Testis (tissue), 2 donors: Measurements from ENCODE around the gene PSMB2.

Experiments used
- POLR2A ChIP-seq: fragments of 450-650 bp; IDR thresholded peaks from one replicate; pipeline ENCODE4 v1.6.1; 2017; ENCODE audit warnings: antibody characterized with exemption, mild to moderate bottlenecking, moderate library complexity
- TF ChIP-seq, protein P1 (sequence below), 3 experiments: fragments of 450-650 bp in 2 of 3; fragments of 200-600 bp in 1 of 3; sonication (generic) in 1 of 3; IDR thresholded peaks; one replicate each; pipeline ENCODE4 v1.5.1; 2016 to 2019; ENCODE audit warnings: antibody characterized with exemption in 3 of 3, mild to moderate bottlenecking in 2 of 3, moderate library complexity in 1 of 3

DNA sequence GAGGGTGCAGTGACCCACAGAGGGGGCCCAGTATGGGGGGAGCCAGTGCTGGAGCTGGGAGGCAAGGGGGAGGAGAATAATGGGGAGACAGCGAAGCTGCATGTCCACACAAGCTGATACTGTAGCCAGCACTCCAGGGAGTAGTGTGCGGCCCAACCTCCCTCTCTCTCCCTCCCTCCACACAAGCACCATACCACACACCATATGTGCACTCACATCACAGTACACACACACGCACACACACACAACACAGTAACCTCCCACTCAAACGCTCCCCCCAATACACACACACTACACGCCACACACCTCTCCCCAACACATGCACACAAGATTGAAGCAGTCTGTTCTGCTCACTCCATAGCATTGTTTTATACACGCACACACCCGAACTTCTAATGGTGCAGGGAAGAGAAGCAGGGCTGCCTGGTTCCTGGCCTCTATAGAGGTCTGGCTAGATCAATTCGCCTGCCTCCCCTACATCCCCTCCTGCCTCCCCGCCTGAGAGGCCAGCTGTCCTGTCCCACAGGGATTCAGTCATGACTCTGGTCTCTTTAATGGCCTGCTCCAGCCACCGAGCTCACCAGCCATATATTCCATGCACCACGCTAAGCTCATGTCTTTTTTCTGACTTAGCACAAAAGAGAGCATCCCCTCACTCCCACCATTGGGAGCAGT, 79.9 kb downstream of the PSMB2 start:
- TF ChIP-seq, protein P1, sequence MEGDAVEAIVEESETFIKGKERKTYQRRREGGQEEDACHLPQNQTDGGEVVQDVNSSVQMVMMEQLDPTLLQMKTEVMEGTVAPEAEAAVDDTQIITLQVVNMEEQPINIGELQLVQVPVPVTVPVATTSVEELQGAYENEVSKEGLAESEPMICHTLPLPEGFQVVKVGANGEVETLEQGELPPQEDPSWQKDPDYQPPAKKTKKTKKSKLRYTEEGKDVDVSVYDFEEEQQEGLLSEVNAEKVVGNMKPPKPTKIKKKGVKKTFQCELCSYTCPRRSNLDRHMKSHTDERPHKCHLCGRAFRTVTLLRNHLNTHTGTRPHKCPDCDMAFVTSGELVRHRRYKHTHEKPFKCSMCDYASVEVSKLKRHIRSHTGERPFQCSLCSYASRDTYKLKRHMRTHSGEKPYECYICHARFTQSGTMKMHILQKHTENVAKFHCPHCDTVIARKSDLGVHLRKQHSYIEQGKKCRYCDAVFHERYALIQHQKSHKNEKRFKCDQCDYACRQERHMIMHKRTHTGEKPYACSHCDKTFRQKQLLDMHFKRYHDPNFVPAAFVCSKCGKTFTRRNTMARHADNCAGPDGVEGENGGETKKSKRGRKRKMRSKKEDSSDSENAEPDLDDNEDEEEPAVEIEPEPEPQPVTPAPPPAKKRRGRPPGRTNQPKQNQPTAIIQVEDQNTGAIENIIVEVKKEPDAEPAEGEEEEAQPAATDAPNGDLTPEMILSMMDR (IDR thresholded peaks at IDR 0.05): no peak
- no peak for TF ChIP-seq POLR2A
